SK-N-SH (cell line): Measurements from ENCODE around the gene SCRN1. TPM values are rescaled to one million over a fixed set of nuclear protein-coding genes. Genes with fewer than 3 reads are reported as not detected.

ENCODE experiments used
- CTCF ChIA-PET: fragments of 300-600, 350-600 bp; formaldehyde crosslinking; extraction: SDS; loops from one replicate; lab custom pipeline; 2021; lab: Yijun Ruan, JAX
- POLR2A ChIA-PET: fragments of 350-600 bp; sonication (Branson Sonifier 250); formaldehyde crosslinking; extraction: SDS; loops from one replicate; lab custom pipeline; 2020; ENCODE audit warnings: antibody characterized with exemption, inconsistent platforms; lab: Yijun Ruan, JAX
- DNase-seq: peaks from one replicate; pipeline ENCODE4 v3.0.0; 2012
- H2AFZ ChIP-seq: fragments of 200-600 bp; sonication (generic); 2 replicates; pipeline ENCODE4 v1.8.1; 2016; ENCODE audit warnings: antibody characterized with exemption, mild to moderate bottlenecking, low read depth
- H3F3A ChIP-seq: fragments of 200-600 bp; sonication (generic); replicated peaks from 2 replicates; pipeline ENCODE3; 2016; ENCODE audit warnings: antibody characterized with exemption, mild to moderate bottlenecking; ENCODE audit not compliant: insufficient read depth
- H3K27ac ChIP-seq, 2 experiments: fragments of 200-500 bp in 1 of 2; fragments of 200-600 bp in 1 of 2; sonication (Bioruptor generic) in 1 of 2; sonication (generic), shearing (Covaris generic) in 1 of 2; 2 replicates each; pipeline versions ENCODE4 v1.5.1 to v1.6.1; 2014 to 2016; ENCODE audit warnings: low read depth in 2 of 2, inconsistent platforms in 1 of 2, low read length in 1 of 2, mild to moderate bottlenecking in 1 of 2, mixed read lengths in 1 of 2
- H3K27me3 ChIP-seq: fragments of 200-600 bp; sonication (generic), shearing (Covaris generic); 2 replicates; pipeline ENCODE4 v1.6.1; 2016; ENCODE audit warnings: mixed run types; ENCODE audit not compliant: insufficient read depth
- H3K36me3 ChIP-seq, 2 experiments: fragments of 200-500 bp in 1 of 2; fragments of 200-600 bp in 1 of 2; sonication (Bioruptor generic) in 1 of 2; sonication (generic) in 1 of 2; replicated peaks in 1 of 2; 2 replicates each; pipeline versions ENCODE3 to v1.5.1; 2014 to 2016; ENCODE audit warnings: low read length in 1 of 2, mild to moderate bottlenecking in 1 of 2; ENCODE audit not compliant: insufficient read depth in 2 of 2, control insufficient read depth in 1 of 2
- H3K4me1 ChIP-seq, 2 experiments: fragments of 200-500 bp in 1 of 2; fragments of 200-600 bp in 1 of 2; sonication (Bioruptor generic) in 1 of 2; sonication (generic), shearing (Covaris generic) in 1 of 2; 2 replicates each; pipeline versions ENCODE4 v1.5.1 to v1.6.1; 2014 to 2016; ENCODE audit warnings: low read depth in 1 of 2, low read length in 1 of 2, mixed run types in 1 of 2; ENCODE audit not compliant: insufficient read depth in 2 of 2, control insufficient read depth in 1 of 2
- H3K4me2 ChIP-seq: fragments of 200-600 bp; sonication (generic), shearing (Covaris generic); 2 replicates; pipeline ENCODE4 v1.6.1; 2017; ENCODE audit warnings: mixed run types
- H3K4me3 ChIP-seq, 2 experiments: fragments of 200-500 bp in 1 of 2; fragments of 200-600 bp in 1 of 2; sonication (Bioruptor generic) in 1 of 2; sonication (generic), shearing (Covaris generic) in 1 of 2; 2 replicates each; pipeline versions ENCODE4 v1.5.1 to v1.8.1; 2014 to 2016; ENCODE audit warnings: low read depth in 2 of 2, inconsistent platforms in 1 of 2, low read length in 1 of 2, mild to moderate bottlenecking in 1 of 2, mixed read lengths in 1 of 2, moderate library complexity in 1 of 2
- H3K79me2 ChIP-seq: fragments of 200-600 bp; sonication (generic); 2 replicates; pipeline ENCODE4 v1.8.1; 2017; ENCODE audit warnings: mild to moderate bottlenecking; ENCODE audit not compliant: insufficient read depth
- H3K9ac ChIP-seq: fragments of 200-600 bp; sonication (generic); 2 replicates; pipeline ENCODE4 v1.6.1; 2017; ENCODE audit warnings: mixed run types
- H3K9me2 ChIP-seq: fragments of 200-600 bp; sonication (generic); 2 replicates; pipeline ENCODE4 v1.6.1; 2017; ENCODE audit warnings: mixed run types
- H3K9me3 ChIP-seq: fragments of 200-600 bp; sonication (generic); 2 replicates; pipeline ENCODE4 v1.6.1; 2017; ENCODE audit warnings: mixed run types, mild to moderate bottlenecking, moderate library complexity
- H4K20me1 ChIP-seq: fragments of 200-600 bp; sonication (generic); 2 replicates; pipeline ENCODE4 v1.6.1; 2017; ENCODE audit warnings: mild to moderate bottlenecking, mixed run types; ENCODE audit not compliant: insufficient read depth
- CHD2 ChIP-seq: fragments of 150-350 bp; IDR thresholded peaks from 2 replicates; pipeline ENCODE4 v1.6.1; 2018; ENCODE audit warnings: low read length; ENCODE audit not compliant: partially characterized antibody
- EZH2phosphoT487 ChIP-seq: fragments of 200-600 bp; sonication (generic); IDR thresholded peaks from 2 replicates; pipeline ENCODE4 v1.6.1; 2017; ENCODE audit warnings: low read depth, mixed run types, mild to moderate bottlenecking, antibody characterized with exemption, moderate library complexity, borderline replicate concordance
- GATA2 ChIP-seq: sonication (generic); formaldehyde crosslinking; IDR thresholded peaks from 2 replicates; pipeline ENCODE4 v1.5.0; 2020; ENCODE audit warnings: mild to moderate bottlenecking, missing genetic modification reagents
- JUND ChIP-seq: IDR thresholded peaks from 2 replicates; pipeline ENCODE4 v1.4.0; 2012
- NFIC ChIP-seq: IDR thresholded peaks from 2 replicates; pipeline ENCODE4 v1.4.0; 2012; ENCODE audit warnings: borderline replicate concordance
- NRF1 ChIP-seq: IDR thresholded peaks from 2 replicates; pipeline ENCODE4 v1.6.1; 2012; ENCODE audit warnings: low read depth, mild to moderate bottlenecking, low read length
- POLR2AphosphoS5 ChIP-seq: IDR thresholded peaks from 2 replicates; pipeline ENCODE4 v1.6.1; 2012; ENCODE audit warnings: low read depth, low read length
- RCOR1 ChIP-seq: fragments of 150-350 bp; IDR thresholded peaks from 2 replicates; pipeline ENCODE4 v1.6.1; 2017; ENCODE audit warnings: antibody characterized with exemption, low read length
- RFX5 ChIP-seq: IDR thresholded peaks from 2 replicates; pipeline ENCODE4 v1.6.1; 2012; ENCODE audit warnings: mild to moderate bottlenecking, improper control_type of control experiment, low read length
- RXRA ChIP-seq: IDR thresholded peaks from 2 replicates; pipeline ENCODE4 v1.4.0; 2012; ENCODE audit warnings: low read depth, mild to moderate bottlenecking, borderline replicate concordance
- SIN3A ChIP-seq: IDR thresholded peaks from 2 replicates; pipeline ENCODE4 v1.6.1; 2012; ENCODE audit warnings: low read depth, mild to moderate bottlenecking, low read length, moderate library complexity, borderline replicate concordance
- SMC3 ChIP-seq: IDR thresholded peaks from 2 replicates; pipeline ENCODE4 v1.6.1; 2012; ENCODE audit warnings: low read depth, low read length, improper control_type of control experiment
- TAF1 ChIP-seq: IDR thresholded peaks from 2 replicates; pipeline ENCODE4 v1.6.1; 2012; ENCODE audit warnings: low read depth, mild to moderate bottlenecking, low read length, moderate library complexity, borderline replicate concordance
- TEAD4 ChIP-seq: IDR thresholded peaks from 2 replicates; pipeline ENCODE4 v1.4.0; 2012; ENCODE audit warnings: mild to moderate bottlenecking, borderline replicate concordance; ENCODE audit not compliant: insufficient read depth
- YY1 ChIP-seq: IDR thresholded peaks from 2 replicates; pipeline ENCODE4 v1.4.0; 2012; ENCODE audit warnings: low read depth, mild to moderate bottlenecking
- WGBS: methylation state at CpG from one replicate; pipeline ENCODE4 v1.1.6; 2017; ENCODE audit warnings: low lambda C conversion rate; 5-methylcytosine and 5-hydroxymethylcytosine counted together
- polyA plus RNA-seq, 3 experiments: library from polyadenylated mRNA; depleted of rRNA; stranded (reverse); fragments of >200 nt; gene quantifications; 2 replicates each; pipeline ENCODE4 v1.2.3, GENCODE V29; 2012
- TF ChIP-seq, protein P1 (sequence below): fragments of 200-600 bp; sonication (generic); IDR thresholded peaks from 2 replicates; pipeline ENCODE4 v1.6.1; 2017; ENCODE audit warnings: antibody characterized with exemption, mild to moderate bottlenecking, moderate library complexity
- TF ChIP-seq, protein P2 (sequence below): fragments of 150-350 bp; IDR thresholded peaks from 2 replicates; pipeline ENCODE4 v1.6.1; 2016; ENCODE audit warnings: mild to moderate bottlenecking, low read depth, low read length

Gene SCRN1
- polyA plus RNA-seq, 1 of the 3 experiments (the other 2 are of a cell fraction) = 64.3 TPM

DNA sequence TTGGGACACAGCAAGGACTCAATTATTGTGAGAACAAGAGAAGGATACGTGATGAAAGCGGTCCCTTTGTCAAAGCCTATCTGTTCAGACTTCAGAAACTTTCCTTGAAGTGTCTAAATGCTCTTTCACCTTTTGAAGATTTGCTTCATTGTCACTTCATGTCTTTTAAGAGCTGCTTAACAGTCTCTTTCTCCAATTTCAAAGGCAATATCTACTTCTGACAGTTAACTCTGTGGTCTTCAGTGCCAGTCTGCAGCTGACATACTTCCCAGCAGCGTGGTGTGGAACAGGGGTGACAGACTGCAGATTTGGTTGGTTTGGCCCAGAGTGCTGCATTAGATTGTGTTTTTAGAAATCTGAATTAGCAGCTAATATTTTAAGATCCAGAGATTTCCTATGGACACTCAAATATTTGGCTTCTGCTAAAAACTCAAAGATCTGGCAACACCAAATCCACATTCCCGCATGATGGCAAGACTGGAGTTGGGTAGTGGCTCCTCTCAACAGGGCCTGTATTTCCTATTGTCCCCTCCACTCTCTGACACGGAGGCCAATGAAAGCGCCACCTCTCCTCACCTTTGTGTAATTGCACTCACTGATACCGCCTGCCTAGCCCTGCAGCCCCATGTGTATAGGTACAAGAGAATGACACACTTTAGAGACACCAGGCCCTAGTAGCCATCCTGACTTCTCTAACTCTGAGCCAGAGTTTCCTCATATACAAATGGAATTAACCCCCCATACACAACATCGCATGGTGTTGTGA lies 11.5 kb downstream of the SCRN1 start:
- Histone ChIP-seq H3K4me3 (no peak overlapping the region), H3K27ac (no peak overlapping the region), H3F3A (peaks cover 5% of the 10 kb centered on the region), H3K9ac (no peak overlapping the region), H4K20me1 (peaks cover 48% of the 10 kb centered on the region), H3K79me2 (peaks cover 100% of the 10 kb centered on the region)
- CTCF ChIA-PET = interaction anchor here (0.8 to 3.3 kb wide), 6 partner anchors 10 to 81 kb away, joined by 3 to 10 read pairs (median 4); partner anchors contain the start of gene SCRN1
- 97% methylated on average over 8 of the region's 8 CpGs for WGBS
- no peak for DNase-seq
- TF ChIP-seq, protein P1, sequence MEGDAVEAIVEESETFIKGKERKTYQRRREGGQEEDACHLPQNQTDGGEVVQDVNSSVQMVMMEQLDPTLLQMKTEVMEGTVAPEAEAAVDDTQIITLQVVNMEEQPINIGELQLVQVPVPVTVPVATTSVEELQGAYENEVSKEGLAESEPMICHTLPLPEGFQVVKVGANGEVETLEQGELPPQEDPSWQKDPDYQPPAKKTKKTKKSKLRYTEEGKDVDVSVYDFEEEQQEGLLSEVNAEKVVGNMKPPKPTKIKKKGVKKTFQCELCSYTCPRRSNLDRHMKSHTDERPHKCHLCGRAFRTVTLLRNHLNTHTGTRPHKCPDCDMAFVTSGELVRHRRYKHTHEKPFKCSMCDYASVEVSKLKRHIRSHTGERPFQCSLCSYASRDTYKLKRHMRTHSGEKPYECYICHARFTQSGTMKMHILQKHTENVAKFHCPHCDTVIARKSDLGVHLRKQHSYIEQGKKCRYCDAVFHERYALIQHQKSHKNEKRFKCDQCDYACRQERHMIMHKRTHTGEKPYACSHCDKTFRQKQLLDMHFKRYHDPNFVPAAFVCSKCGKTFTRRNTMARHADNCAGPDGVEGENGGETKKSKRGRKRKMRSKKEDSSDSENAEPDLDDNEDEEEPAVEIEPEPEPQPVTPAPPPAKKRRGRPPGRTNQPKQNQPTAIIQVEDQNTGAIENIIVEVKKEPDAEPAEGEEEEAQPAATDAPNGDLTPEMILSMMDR = peak; percentile 17; the same call in 1 of the 2 replicates
- no peak for TF ChIP-seq TAF1
- TF ChIP-seq, all 33 proteins: peak for 1
- no peaks in the 10 kb centered on the region for H3K9me3 ChIP-seq
- H3K27me3 ChIP-seq = no peaks in the 10 kb centered on the region
- no peak overlapping the region for H2AFZ ChIP-seq
- H3K4me1 ChIP-seq = peaks cover 0 to 12% of the 10 kb centered on the region in 2 experiments; a peak in 2 of 4 replicates
- H3K36me3 ChIP-seq = peaks cover 7 to 29% of the 10 kb centered on the region in 2 experiments
- H3K4me2 ChIP-seq = no peak overlapping the region
- H3K9me2 ChIP-seq = no peaks in the 10 kb centered on the region
- POLR2A ChIA-PET = interaction anchor here (1.1 kb wide), 1 partner anchor 10 kb away, joined by 4 read pairs; no protein-coding TSS in a partner anchor

DNA sequence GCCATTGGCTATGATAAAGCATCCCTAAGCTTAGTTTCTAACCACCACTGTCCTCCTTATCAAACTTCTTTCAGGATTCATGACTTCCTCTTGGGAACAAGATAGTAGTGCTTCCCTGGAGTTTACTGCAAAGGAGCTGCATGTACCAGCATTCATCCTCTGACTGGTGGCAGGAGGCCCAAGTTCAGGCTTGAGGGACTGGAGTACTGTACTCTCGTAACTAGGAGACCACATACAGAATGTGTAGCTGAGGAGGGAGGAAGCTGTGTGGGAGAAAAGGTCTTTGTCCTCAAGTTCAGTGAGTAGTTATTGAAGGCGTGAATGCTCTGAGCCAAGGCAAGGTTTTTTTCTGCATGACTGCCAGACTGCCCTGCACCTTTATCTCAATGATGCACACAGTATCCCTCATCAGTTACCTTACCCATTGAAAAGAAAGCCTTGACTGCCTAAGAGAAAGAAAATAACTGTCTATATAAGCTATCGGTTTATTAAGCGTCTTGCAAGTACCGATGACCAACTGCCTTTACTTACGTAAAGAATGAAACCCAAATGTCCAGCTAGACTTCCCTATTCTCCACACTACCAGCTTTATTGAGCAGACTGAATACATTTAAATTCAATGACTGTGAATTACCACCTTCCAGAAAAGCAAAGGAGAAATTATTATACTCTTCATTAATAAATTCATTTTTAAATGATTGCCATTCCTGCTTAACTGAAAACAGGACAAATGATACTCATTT lies 12.8 kb downstream of the SCRN1 start:
- ChIA-PET CTCF (interaction anchor here (0.8 to 3.3 kb wide), 7 partner anchors 9 to 85 kb away, joined by 3 to 10 read pairs (median 3); partner anchors contain the start of gene SCRN1), POLR2A (interaction anchor here (1.1 kb wide), 1 partner anchor 11 kb away, joined by 4 read pairs; no protein-coding TSS in a partner anchor)
- 87% methylated on average over 6 of the region's 6 CpGs for WGBS
- no peaks in the 10 kb centered on the region for H3K9me2 ChIP-seq
- peaks cover 0 to 12% of the 10 kb centered on the region in 2 experiments; a peak in 2 of 4 replicates for H3K4me1 ChIP-seq
- peaks cover 100% of the 10 kb centered on the region for H3K79me2 ChIP-seq
- no peak overlapping the region for H3K27ac ChIP-seq
- H3K9me3 ChIP-seq = no peaks in the 10 kb centered on the region
- H3K9ac ChIP-seq = no peak overlapping the region
- H2AFZ ChIP-seq = no peak overlapping the region
- H3K27me3 ChIP-seq = no peaks in the 10 kb centered on the region
- no peak for DNase-seq
- H4K20me1 ChIP-seq = peaks cover 48% of the 10 kb centered on the region
- H3K4me2 ChIP-seq = no peak overlapping the region
- H3K4me3 ChIP-seq = no peak overlapping the region
- H3F3A ChIP-seq = peaks cover 5% of the 10 kb centered on the region
- peaks cover 7 to 29% of the 10 kb centered on the region in 2 experiments for H3K36me3 ChIP-seq
- TF ChIP-seq NRF1 (no peak), CHD2 (no peak), RCOR1 (no peak), GATA2 (no peak), JUND (no peak), TEAD4 (no peak), RXRA (no peak), NFIC (no peak), YY1 (no peak), RFX5 (no peak), EZH2phosphoT487 (no peak), SIN3A (no peak), POLR2AphosphoS5 (no peak), SMC3 (no peak)
- TF ChIP-seq, protein P2, sequence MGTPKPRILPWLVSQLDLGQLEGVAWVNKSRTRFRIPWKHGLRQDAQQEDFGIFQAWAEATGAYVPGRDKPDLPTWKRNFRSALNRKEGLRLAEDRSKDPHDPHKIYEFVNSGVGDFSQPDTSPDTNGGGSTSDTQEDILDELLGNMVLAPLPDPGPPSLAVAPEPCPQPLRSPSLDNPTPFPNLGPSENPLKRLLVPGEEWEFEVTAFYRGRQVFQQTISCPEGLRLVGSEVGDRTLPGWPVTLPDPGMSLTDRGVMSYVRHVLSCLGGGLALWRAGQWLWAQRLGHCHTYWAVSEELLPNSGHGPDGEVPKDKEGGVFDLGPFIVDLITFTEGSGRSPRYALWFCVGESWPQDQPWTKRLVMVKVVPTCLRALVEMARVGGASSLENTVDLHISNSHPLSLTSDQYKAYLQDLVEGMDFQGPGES = no peak
- TF ChIP-seq, protein P1 = no peak
